ENCODE measurements around the gene ACSL3. TPM values are rescaled to one million over a fixed set of nuclear protein-coding genes. Genes with fewer than 3 reads are reported as not detected.
A peak's percentile ranks its signal among the peaks of the same experiment; 100 is the strongest.

ACSL3 gene
- total RNA-seq, 2 donors from 2014 or later = 48.5 to 52.8 TPM

DNA sequence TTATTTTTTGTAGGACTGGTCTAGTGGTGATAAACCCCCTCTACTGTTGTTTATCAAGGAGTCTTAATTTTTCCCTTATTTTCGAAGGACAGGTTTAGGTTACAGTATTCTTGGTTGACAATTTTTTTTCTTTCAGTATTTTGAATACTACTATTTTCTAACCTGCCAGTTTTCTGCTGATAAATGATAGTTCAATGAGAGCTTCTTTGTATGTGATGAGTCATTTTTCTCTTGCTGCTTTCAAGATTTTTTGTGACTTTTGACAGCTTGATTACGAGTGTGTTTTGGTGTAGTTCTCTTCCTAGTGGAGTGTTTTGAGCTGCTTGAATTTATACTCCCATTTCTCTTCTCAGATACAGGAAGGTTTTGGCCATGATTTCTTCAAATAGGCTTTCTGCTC lies 77.5 kb downstream of the ACSL3 start:
- DNase-seq (ENCODE audit: low spot score) (no peak), ATAC-seq (no peak)
- peaks cover 7% of the 10 kb centered on the region for H3K9me3 Mint-ChIP-seq
- peaks cover 32% of the 10 kb centered on the region for H3K36me3 Mint-ChIP-seq
- no peak overlapping the region for H3K4me3 Mint-ChIP-seq
- H3K27me3 Mint-ChIP-seq = no peaks in the 10 kb centered on the region
- H3K27ac Mint-ChIP-seq = no peak overlapping the region
- peaks cover 0 to 5% of the 10 kb centered on the region in 2 donors for H3K4me1 Mint-ChIP-seq (ENCODE audit: low read depth in 2 of 2)

DNA sequence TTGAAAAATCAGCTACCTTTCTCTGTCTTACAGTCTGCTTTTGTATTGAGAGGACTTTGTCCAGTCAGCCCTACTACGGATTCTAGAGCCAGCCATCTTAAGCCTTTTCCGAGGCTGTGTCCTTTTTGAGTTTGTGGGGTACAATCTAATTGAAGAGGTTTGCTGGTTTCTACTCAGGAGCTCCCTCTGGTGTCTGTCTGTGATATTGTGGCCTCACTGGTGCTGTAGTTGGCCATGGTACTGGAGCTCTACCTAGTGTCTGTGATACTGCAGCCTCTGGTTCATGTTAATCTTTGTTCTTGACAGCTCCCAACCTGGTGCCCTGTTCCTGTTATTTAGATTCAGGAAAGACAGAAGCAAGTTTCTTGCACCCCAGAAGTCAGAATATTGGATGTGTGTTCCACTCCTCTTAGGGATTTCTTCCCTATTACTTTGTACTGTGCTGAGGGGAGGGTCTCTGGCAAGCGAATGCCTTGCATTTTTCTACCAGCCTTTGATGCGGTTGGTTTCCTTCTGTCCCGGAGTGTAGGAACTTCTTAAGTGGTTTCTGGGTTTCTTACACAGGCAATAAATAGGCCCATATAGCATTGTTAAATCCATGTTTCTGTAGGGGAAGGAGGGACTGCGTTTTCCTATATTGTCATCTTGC lies 78.5 kb downstream of the ACSL3 start:
- Mint-ChIP-seq H3K9me3 (peaks cover 7% of the 10 kb centered on the region), H3K4me3 (no peak overlapping the region), H3K36me3 (peaks cover 29% of the 10 kb centered on the region), H3K27me3 (no peaks in the 10 kb centered on the region), H3K27ac (no peak overlapping the region), H3K4me1 (ENCODE audit: low read depth in 2 of 2) (peaks cover 2 to 5% of the 10 kb centered on the region in 2 donors)
- ATAC-seq (peak; percentile 71 to 77), DNase-seq (ENCODE audit: low spot score) (no peak)

DNA sequence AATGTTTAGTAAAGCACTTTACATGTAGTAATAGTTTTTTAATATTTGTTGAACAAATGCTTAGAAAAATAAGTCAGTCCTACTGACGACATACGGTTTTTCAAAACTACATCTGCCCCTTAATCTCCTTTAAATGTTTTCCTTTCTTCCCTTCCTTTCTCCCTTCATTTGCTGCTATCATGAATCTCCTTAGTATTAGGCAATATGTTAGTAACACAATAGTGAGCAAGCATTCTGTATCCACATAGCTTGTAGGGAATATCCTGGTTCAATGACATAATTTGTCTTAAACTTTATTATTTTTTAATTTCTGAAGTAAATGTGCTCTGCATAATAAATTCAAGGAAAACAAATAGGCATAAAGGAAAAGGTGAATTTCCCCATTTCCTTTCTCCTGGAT lies 79.1 kb downstream of the ACSL3 start:
- Mint-ChIP-seq H3K27ac (no peak overlapping the region), H3K4me1 (ENCODE audit: low read depth in 2 of 2) (peaks cover 2 to 5% of the 10 kb centered on the region in 2 donors), H3K27me3 (no peaks in the 10 kb centered on the region), H3K36me3 (peaks cover 24% of the 10 kb centered on the region), H3K9me3 (peaks cover 7% of the 10 kb centered on the region), H3K4me3 (no peak overlapping the region)
- DNase-seq (ENCODE audit: low spot score) (no peak), ATAC-seq (no peak)

DNA sequence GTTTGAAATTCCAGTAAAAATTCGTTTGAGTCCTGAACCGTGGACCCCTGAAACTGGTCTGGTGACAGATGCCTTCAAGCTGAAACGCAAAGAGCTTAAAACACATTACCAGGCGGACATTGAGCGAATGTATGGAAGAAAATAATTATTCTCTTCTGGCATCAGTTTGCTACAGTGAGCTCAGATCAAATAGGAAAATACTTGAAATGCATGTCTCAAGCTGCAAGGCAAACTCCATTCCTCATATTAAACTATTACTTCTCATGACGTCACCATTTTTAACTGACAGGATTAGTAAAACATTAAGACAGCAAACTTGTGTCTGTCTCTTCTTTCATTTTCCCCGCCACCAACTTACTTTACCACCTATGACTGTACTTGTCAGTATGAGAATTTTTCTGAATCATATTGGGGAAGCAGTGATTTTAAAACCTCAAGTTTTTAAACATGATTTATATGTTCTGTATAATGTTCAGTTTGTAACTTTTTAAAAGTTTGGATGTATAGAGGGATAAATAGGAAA lies 80.7 kb downstream of the ACSL3 start:
- Mint-ChIP-seq H3K27ac (no peak overlapping the region), H3K36me3 (peaks cover 21% of the 10 kb centered on the region), H3K4me1 (ENCODE audit: low read depth in 2 of 2) (peaks cover 5 to 7% of the 10 kb centered on the region in 2 donors), H3K27me3 (no peaks in the 10 kb centered on the region), H3K9me3 (peaks cover 6% of the 10 kb centered on the region), H3K4me3 (no peak overlapping the region)
- ATAC-seq (no peak), DNase-seq (ENCODE audit: low spot score) (no peak)

DNA sequence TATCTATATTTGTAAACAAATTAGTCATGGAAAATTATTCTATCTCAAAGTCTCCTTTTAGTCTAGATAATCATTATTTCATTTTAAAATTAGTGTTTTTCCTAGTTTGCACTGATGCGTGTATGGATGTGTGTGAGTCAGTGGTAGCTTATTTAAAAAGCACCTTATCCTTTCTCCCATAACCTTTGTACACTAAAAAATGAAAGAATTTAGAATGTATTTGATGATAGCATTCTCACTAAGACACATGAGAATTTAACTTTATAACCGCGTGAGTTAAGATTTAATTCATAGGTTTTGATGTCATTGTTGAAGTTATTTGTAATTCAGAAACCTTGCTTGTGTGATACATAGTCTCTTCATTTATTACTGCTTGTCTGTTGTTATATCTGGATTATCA lies 81.7 kb downstream of the ACSL3 start:
- no peak for ATAC-seq
- no peaks in the 10 kb centered on the region for H3K27me3 Mint-ChIP-seq
- H3K4me1 Mint-ChIP-seq (ENCODE audit: low read depth in 2 of 2) = peaks cover 5 to 7% of the 10 kb centered on the region in 2 donors
- no peak for DNase-seq (ENCODE audit: low spot score)
- H3K9me3 Mint-ChIP-seq = peaks cover 3% of the 10 kb centered on the region
- no peak overlapping the region for H3K4me3 Mint-ChIP-seq
- peak overlapping the region in 1 of 2 donors; percentile 68 for H3K27ac Mint-ChIP-seq
- peaks cover 11% of the 10 kb centered on the region for H3K36me3 Mint-ChIP-seq

DNA sequence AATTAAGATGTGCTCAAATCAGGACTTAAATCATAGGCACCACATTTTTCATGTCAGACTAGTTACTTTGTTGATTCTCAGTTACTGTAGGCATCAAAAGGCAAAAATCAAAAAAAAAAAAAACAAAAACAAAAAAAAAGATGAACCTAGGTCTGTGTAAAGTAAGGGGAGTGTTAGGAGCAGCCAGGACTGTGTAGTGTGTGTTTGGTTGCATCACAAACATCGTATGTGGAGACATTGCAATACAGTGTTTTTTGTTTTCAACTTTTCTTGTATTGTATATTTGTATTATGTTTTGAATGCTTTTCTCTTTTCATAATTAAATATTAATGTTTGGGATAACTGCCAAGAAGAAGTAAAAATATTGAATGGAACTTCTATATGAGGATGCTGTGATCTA lies 82.1 kb downstream of the ACSL3 start:
- peak overlapping the region in 1 of 2 donors; percentile 68 for H3K27ac Mint-ChIP-seq
- DNase-seq (ENCODE audit: low spot score) (no peak), ATAC-seq (no peak)
- no peaks in the 10 kb centered on the region for H3K9me3 Mint-ChIP-seq
- peaks cover 7% of the 10 kb centered on the region for H3K36me3 Mint-ChIP-seq
- no peak overlapping the region for H3K4me3 Mint-ChIP-seq
- peaks cover 5 to 7% of the 10 kb centered on the region in 2 donors for H3K4me1 Mint-ChIP-seq (ENCODE audit: low read depth in 2 of 2)
- H3K27me3 Mint-ChIP-seq = no peaks in the 10 kb centered on the region

DNA sequence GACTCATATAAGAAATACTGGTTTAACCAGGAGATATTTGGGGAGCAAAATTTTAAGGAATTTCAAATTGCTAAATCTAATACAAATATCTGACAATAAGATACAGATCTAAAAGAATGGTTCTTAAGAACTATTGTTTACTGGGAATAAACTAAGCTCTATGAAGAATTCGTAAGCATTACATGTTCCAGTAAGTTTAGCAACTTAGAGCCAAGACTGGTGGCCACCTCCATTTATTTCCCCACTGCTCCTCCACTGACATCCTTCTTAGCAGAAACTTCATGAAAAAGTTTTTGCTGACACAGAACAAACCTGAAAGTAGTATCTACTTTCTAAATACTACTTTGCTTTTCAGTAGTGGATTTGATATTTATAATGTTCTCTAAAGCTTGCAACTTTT lies 83.0 kb downstream of the ACSL3 start:
- H3K36me3 Mint-ChIP-seq = peaks cover 6% of the 10 kb centered on the region
- H3K4me3 Mint-ChIP-seq = no peak overlapping the region
- no peak for DNase-seq (ENCODE audit: low spot score)
- no peaks in the 10 kb centered on the region for H3K9me3 Mint-ChIP-seq
- no peaks in the 10 kb centered on the region for H3K27me3 Mint-ChIP-seq
- peak overlapping the region in 1 of 2 donors; percentile 68 for H3K27ac Mint-ChIP-seq
- peak in 1 of 2 donors; percentile 40 for ATAC-seq
- H3K4me1 Mint-ChIP-seq (ENCODE audit: low read depth in 2 of 2) = peaks cover 5 to 7% of the 10 kb centered on the region in 2 donors

DNA sequence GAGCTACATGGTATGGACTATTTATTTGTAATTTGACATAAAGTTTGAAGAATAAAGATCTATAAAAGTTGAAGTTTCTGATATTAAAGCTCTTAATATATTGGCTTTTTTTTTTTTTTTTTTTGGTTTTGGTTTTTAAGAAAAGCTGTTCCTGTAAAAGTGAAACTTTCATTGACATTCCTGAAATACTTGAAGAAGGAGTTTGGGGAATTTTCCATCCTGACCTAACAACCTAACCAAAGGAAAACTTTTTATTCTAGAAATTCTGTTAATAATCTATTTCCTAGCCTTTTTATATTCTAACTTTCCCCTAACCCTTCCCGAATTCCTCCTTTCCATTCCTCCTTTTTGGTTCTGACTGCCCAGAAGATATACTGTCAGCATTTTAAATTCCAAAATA lies 83.7 kb downstream of the ACSL3 start:
- Mint-ChIP-seq H3K4me1 (ENCODE audit: low read depth in 2 of 2) (peaks cover 5 to 7% of the 10 kb centered on the region in 2 donors), H3K36me3 (no peaks in the 10 kb centered on the region), H3K27ac (peak overlapping the region in 1 of 2 donors; percentile 43), H3K4me3 (no peak overlapping the region), H3K9me3 (no peaks in the 10 kb centered on the region), H3K27me3 (no peaks in the 10 kb centered on the region)
- ATAC-seq = no peak
- DNase-seq (ENCODE audit: low spot score) = no peak

DNA sequence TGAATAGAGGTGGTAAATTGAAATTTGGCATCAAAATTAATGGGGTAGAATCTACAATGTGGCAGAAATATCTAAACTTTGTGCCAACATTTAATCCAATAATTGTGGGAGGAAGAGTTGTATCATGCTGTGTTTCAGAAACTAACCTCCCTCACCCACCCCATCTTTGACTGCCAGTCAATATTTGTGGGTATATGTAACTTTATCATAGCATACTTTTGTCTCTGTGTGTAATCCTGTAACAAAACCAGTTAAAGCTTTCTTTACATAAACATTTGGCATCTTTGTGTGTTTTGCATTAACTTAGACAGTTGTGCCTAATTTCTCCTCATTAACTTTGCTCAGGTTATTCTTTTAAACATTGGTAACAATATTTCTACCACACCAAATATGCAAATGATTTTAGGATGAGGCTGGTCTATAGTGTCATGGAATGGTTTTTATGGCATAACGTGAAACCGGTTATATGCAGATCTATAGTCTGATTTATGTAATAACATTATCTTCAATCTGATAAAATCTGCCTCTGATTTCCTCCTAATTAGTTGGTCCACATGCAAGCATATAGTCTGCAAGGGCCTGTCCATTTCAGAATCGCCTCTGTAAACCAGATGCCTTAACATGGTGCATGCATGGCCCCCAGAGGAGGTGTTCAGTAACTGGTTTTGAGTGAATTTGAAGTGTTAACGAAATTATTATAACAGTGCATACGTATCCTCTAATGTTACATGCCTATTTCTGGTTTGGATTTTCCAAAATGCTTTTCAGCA lies 84.3 kb downstream of the ACSL3 start:
- Mint-ChIP-seq H3K27me3 (no peaks in the 10 kb centered on the region), H3K36me3 (no peaks in the 10 kb centered on the region), H3K4me3 (no peak overlapping the region), H3K9me3 (no peaks in the 10 kb centered on the region), H3K4me1 (ENCODE audit: low read depth in 2 of 2) (peaks cover 5 to 7% of the 10 kb centered on the region in 2 donors), H3K27ac (peak overlapping the region in 1 of 2 donors; percentile 43)
- ATAC-seq = no peak
- DNase-seq (ENCODE audit: low spot score) = no peak

DNA sequence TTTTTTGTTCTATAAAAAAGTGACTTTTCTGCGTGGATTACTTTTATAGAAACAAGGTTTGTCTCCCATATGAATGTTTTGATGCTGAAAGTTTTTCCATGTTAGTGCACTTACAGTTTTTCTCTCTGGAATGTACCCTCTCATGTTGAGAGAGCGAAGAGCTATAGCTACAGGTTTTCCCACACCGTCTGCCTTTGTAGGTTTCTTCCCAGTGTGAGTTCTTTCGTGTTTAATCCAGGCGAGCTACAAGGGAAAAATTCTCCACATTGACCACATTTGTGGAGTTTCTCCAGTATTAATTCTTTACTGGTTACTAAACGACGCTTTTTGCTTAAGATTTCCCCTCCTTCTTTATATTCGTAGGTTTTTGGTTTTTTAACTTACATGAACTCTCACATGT lies 85.1 kb downstream of the ACSL3 start:
- H3K27ac Mint-ChIP-seq = no peak overlapping the region
- no peaks in the 10 kb centered on the region for H3K9me3 Mint-ChIP-seq
- H3K4me1 Mint-ChIP-seq (ENCODE audit: low read depth in 2 of 2) = peaks cover 5 to 7% of the 10 kb centered on the region in 2 donors
- no peaks in the 10 kb centered on the region for H3K36me3 Mint-ChIP-seq
- H3K4me3 Mint-ChIP-seq = no peak overlapping the region
- ATAC-seq (no peak), DNase-seq (ENCODE audit: low spot score) (no peak)
- H3K27me3 Mint-ChIP-seq = peaks cover 0 to 2% of the 10 kb centered on the region in 2 donors

DNA sequence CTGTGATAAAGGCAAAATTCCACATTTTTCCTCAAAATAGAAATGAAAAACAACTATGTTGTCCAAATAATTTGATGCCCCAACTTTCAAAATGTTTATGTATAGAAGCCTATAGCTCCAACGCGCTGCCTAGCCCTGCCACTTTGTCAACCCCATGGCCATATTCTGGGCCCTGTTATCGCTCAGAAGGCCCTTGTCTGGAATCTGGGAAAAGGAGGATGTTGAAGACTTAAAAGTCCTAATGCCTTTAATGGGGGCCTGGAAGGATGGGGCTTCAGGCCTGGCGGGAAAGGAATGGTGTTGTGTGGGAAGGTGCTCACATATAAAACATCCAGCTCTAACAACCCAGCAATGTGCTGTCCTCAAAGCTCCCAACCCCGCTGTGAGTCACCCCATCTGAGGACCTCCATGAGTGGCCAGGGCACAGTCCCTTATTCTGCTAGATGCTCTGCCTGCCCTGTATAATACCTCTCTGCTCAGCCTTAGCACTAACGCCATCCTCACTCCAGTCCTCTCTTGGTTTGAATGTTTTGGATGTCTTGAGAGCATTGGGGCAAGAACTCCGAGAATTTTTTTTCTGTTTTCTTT lies 86.0 kb downstream of the ACSL3 start:
- DNase-seq (ENCODE audit: low spot score) (no peak), ATAC-seq (peak in 1 of 2 donors; percentile 28)
- Mint-ChIP-seq H3K27me3 (peaks cover 0 to 5% of the 10 kb centered on the region in 2 donors), H3K4me1 (ENCODE audit: low read depth in 2 of 2) (peaks cover 5 to 7% of the 10 kb centered on the region in 2 donors), H3K4me3 (no peak overlapping the region), H3K27ac (no peak overlapping the region), H3K36me3 (no peaks in the 10 kb centered on the region), H3K9me3 (no peaks in the 10 kb centered on the region)

DNA sequence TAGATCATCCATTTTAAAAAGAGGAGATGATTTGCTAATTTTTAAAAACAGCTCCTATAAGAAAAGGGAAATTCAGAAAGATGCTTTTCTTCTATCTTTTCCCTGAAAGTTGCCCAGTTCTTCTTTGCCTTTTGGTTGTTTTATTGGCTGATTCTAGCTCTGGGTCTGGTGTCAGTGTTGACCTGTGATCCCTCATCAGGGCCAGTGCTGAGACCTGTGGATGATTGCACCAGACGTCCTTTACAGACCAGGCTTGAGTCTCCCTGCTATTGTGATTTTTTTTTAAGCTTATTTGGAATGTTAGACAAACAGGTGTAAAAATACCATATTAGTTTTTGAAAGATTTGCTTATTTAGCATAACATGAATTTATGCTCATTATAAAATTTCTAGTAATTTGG lies 88.2 kb downstream of the ACSL3 start:
- Mint-ChIP-seq H3K36me3 (no peaks in the 10 kb centered on the region), H3K27ac (no peak overlapping the region)

DNA sequence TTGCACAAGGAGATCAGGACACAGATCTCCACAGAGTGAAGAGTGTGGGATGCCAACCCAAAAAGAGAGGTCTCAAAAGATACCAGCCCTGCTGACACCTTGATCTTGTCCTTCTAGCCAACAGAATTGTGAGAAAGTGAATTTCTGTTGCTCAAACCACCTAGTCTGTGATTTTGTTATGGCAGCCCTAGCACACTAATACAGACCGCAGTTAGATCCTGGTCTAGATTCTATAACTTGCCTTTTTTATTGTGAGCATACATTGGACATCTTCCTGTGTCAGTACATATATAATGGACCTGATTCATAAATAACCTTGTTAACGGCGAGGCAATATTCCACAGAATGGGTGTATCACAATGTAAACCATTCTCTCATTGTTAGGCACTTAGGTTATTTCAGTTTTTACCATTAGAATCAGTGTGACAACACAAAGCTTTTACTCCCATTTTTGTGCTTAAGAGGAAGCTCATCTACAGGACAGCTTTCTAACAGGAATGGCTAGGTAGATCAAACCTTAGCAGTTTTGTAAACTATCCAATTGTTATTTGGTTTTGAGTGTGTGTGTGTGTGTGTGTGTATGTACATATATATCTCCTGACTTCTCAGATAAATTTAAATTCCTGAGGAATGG lies 89.0 kb downstream of the ACSL3 start:
- Mint-ChIP-seq H3K4me1 (ENCODE audit: low read depth in 2 of 2) (peaks cover 0 to 4% of the 10 kb centered on the region in 2 donors), H3K9me3 (no peaks in the 10 kb centered on the region), H3K36me3 (no peaks in the 10 kb centered on the region), H3K27me3 (peaks cover 9 to 14% of the 10 kb centered on the region in 2 donors), H3K4me3 (no peak overlapping the region), H3K27ac (no peak overlapping the region)
- no peak for DNase-seq (ENCODE audit: low spot score)
- ATAC-seq = no peak

More for the DNA sequence above, 88.2 kb downstream of the ACSL3 start:
- ATAC-seq = no peak
- Mint-ChIP-seq H3K4me1 (ENCODE audit: low read depth in 2 of 2) (peaks cover 0 to 4% of the 10 kb centered on the region in 2 donors), H3K9me3 (no peaks in the 10 kb centered on the region), H3K4me3 (no peak overlapping the region), H3K27me3 (peaks cover 7 to 8% of the 10 kb centered on the region in 2 donors)
- no peak for DNase-seq (ENCODE audit: low spot score)
